Spleen (tissue), 11 donors: ENCODE measurements around the gene AREG. TPM values are rescaled to one million over a fixed set of nuclear protein-coding genes. Genes with fewer than 3 reads are reported as not detected.

Source experiments
- DNase-seq: peaks from one replicate; pipeline ENCODE4 v3.0.0-alpha.2; 2020
- H3K27ac ChIP-seq, 8 donors: fragments of 200-600 bp; sonication (generic) in 7 of 8; 1 replicate in 4 of 8; 2 replicates in 4 of 8; pipeline versions ENCODE4 v1.5.0 to v1.8.0; 2016 to 2021; ENCODE audit warnings: inconsistent platforms in 4 of 8, mild to moderate bottlenecking in 4 of 8, moderate library complexity in 1 of 8
- H3K27me3 ChIP-seq, 7 donors: fragments of 200-600 bp; sonication (generic) in 6 of 7; replicated peaks in 1 of 7; 1 replicate in 4 of 7; 2 replicates in 3 of 7; pipeline versions ENCODE4 v1.5.0 to v1.8.0; 2016 to 2021; ENCODE audit warnings: inconsistent platforms in 3 of 7, mild to moderate bottlenecking in 1 of 7
- H3K36me3 ChIP-seq, 6 donors: fragments of 200-600 bp; sonication (generic) in 5 of 6; 1 replicate in 4 of 6; 2 replicates in 2 of 6; pipeline versions ENCODE4 v1.5.0 to v1.8.0; 2016 to 2021; ENCODE audit warnings: inconsistent platforms in 2 of 6
- H3K4me1 ChIP-seq, 6 donors: fragments of 200-600 bp; sonication (generic) in 5 of 6; 1 replicate in 3 of 6; 2 replicates in 3 of 6; pipeline versions ENCODE4 v1.5.0 to v1.8.0; 2016 to 2021; ENCODE audit warnings: inconsistent platforms in 3 of 6
- H3K4me3 ChIP-seq, 8 donors: fragments of 200-600 bp; sonication (generic) in 7 of 8; 1 replicate in 4 of 8; 2 replicates in 4 of 8; pipeline versions ENCODE4 v1.5.0 to v1.8.0; 2016 to 2021; ENCODE audit warnings: inconsistent platforms in 4 of 8, mild to moderate bottlenecking in 4 of 8, moderate library complexity in 2 of 8
- H3K9me3 ChIP-seq, 8 donors: fragments of 200-600 bp; sonication (generic) in 7 of 8; 1 replicate in 4 of 8; 2 replicates in 4 of 8; pipeline versions ENCODE4 v1.5.0 to v1.8.0; 2016 to 2021; ENCODE audit warnings: inconsistent platforms in 4 of 8
- POLR2A ChIP-seq, 3 donors: fragments of 450-650 bp; IDR thresholded peaks; one replicate each; pipeline ENCODE4 v1.5.1; 2017; ENCODE audit warnings: antibody characterized with exemption in 3 of 3, mild to moderate bottlenecking in 1 of 3
- POLR2AphosphoS5 ChIP-seq, 3 donors: sonication (generic); formaldehyde crosslinking; IDR thresholded peaks; one replicate each; pipeline ENCODE4 v1.5.1; 2017; ENCODE audit warnings: antibody characterized with exemption in 3 of 3
- WGBS, 5 donors: extraction: QIAGEN DNeasy Blood & Tissue Kit in 3 of 5; methylation state at CpG; one replicate each; pipeline versions ENCODE4 v1.1.5 to v1.1.7; 2013 to 2018; 5-methylcytosine and 5-hydroxymethylcytosine counted together
- intact Hi-C: fragments of 100-400 bp; cut with DNase I; formaldehyde crosslinking; loops from one replicate; pipeline ENCODE4 v1.15.0; 2023; ENCODE audit warnings: low total_unique reads
- polyA plus RNA-seq, 3 donors: library from polyadenylated mRNA; stranded (reverse); fragments of 200-250 nt; gene quantifications; one replicate each; pipeline ENCODE4 v1.2.1, GENCODE V29; 2013
- total RNA-seq, 7 donors: library from RNA; depleted of rRNA in 3 of 7; stranded (reverse); fragments of >200 nt in 3 of 7; fragmentation: NEBNext Ultra II Directional in 4 of 7; extraction: Animal tissue kit (Norgen Biotek cat#: 25700) in 4 of 7; gene quantifications; one replicate each; pipeline versions ENCODE4 v1.1.0 to v1.2.1, GENCODE V29; 2016 to 2021
- TF ChIP-seq, protein P1 (sequence below), 11 experiments: fragments of 200-600 bp in 7 of 11; fragments of 450-650 bp in 4 of 11; sonication (generic) in 4 of 11; IDR thresholded peaks in 8 of 11; conservative IDR thresholded peaks in 3 of 11; 1 replicate in 7 of 11; 2 replicates in 4 of 11; pipeline versions ENCODE4 v1.4.0 to v1.8.0; 2016 to 2021; ENCODE audit warnings: antibody characterized with exemption in 11 of 11, inconsistent platforms in 4 of 11, mild to moderate bottlenecking in 1 of 11
- donor health status: healthy with polysubstance abuse.
- donor health status: DM: no; HTN: no; CAD: no; lungs with moderate emphysema.
- donor health status: DM: no; HTN: no; CAD: no.
- donor health status: Bipolar disorder and iron deficiency.
- donor health status: healthy.
- donor health status: DM: no; HTN: no; CAD: no.
- donor health status: DM: yes; HTN: yes; CAD: no.

The AREG gene
- total and polyA plus RNA-seq, 10 donors, result 0.51 to 37.4 (median 3.6) TPM

DNA sequence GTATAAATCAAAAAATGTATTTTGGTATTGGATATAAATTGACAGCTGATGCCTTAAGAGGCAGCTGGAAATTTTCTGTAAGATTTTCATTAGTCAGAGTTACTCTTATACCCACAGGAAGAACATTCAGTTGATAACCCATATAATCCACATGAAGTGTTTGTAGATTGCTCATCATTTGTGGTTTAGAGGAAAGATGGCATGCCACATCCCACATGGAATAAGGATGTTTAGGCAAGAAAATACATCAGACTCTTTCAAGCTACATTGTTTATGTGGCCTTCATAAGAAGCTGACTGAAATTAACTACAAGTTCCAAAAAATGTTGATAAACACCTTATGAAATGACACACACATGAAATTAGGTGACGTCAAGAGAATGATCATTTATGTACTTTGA lies 56.6 kb downstream of the AREG start:
- intact Hi-C loops, result no loop called here
- no peaks in the 10 kb centered on the region for H3K4me1 ChIP-seq
- H3K27me3 ChIP-seq, result peaks cover 0 to 34% (median 0%) of the 10 kb centered on the region in 7 donors
- TF ChIP-seq POLR2AphosphoS5 (IDR thresholded peaks at IDR 0.05) (no peak), POLR2A (IDR thresholded peaks at IDR 0.05) (no peak)
- TF ChIP-seq, protein P1, sequence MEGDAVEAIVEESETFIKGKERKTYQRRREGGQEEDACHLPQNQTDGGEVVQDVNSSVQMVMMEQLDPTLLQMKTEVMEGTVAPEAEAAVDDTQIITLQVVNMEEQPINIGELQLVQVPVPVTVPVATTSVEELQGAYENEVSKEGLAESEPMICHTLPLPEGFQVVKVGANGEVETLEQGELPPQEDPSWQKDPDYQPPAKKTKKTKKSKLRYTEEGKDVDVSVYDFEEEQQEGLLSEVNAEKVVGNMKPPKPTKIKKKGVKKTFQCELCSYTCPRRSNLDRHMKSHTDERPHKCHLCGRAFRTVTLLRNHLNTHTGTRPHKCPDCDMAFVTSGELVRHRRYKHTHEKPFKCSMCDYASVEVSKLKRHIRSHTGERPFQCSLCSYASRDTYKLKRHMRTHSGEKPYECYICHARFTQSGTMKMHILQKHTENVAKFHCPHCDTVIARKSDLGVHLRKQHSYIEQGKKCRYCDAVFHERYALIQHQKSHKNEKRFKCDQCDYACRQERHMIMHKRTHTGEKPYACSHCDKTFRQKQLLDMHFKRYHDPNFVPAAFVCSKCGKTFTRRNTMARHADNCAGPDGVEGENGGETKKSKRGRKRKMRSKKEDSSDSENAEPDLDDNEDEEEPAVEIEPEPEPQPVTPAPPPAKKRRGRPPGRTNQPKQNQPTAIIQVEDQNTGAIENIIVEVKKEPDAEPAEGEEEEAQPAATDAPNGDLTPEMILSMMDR (IDR thresholded peaks at IDR 0.05 in 8 of 11, conservative IDR thresholded peaks at IDR 0.05 in 3 of 11), result no peak
- 88 to 97% (median 92%) methylated on average over 1 of the region's 1 CpG for WGBS, 5 donors
- H3K9me3 ChIP-seq, result peaks cover 0 to 6% (median 0%) of the 10 kb centered on the region in 8 donors
- no peaks in the 10 kb centered on the region for H3K36me3 ChIP-seq
- no peak overlapping the region for H3K4me3 ChIP-seq
- no peak overlapping the region for H3K27ac ChIP-seq
- no peak for DNase-seq

DNA sequence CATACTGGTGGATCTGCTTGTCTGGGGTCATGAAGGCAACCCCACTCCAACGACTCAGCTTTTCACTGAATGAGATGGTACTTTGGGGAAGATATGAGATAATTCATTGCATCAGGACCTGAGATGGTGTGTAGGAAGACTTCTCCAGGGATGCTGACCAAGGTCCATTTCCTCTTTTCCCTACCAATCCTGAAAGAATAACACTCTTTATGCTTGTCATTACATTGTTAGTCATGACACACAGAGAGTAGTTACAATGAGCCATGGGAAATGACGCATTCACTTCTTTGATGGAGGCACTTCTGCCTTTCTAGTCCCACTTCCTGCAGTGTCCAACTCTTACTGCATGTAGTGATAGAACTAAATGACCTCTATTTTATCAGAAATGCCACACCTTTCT lies 58.6 kb downstream of the AREG start:
- Histone ChIP-seq H3K27ac (no peak overlapping the region), H3K36me3 (no peaks in the 10 kb centered on the region), H3K4me3 (no peak overlapping the region), H3K4me1 (no peaks in the 10 kb centered on the region), H3K9me3 (peaks cover 0 to 6% (median 0%) of the 10 kb centered on the region in 8 donors), H3K27me3 (peaks cover 0 to 34% (median 0%) of the 10 kb centered on the region in 7 donors)
- TF ChIP-seq POLR2A (IDR thresholded peaks at IDR 0.05) (no peak), POLR2AphosphoS5 (IDR thresholded peaks at IDR 0.05) (no peak)
- TF ChIP-seq, protein P1 (IDR thresholded peaks at IDR 0.05 in 8 of 11, conservative IDR thresholded peaks at IDR 0.05 in 3 of 11), result no peak
- no peak for DNase-seq
- intact Hi-C loops, result no loop called here
- WGBS, 5 donors, result 75 to 92% (median 85%) methylated on average over 2 of the region's 2 CpGs

DNA sequence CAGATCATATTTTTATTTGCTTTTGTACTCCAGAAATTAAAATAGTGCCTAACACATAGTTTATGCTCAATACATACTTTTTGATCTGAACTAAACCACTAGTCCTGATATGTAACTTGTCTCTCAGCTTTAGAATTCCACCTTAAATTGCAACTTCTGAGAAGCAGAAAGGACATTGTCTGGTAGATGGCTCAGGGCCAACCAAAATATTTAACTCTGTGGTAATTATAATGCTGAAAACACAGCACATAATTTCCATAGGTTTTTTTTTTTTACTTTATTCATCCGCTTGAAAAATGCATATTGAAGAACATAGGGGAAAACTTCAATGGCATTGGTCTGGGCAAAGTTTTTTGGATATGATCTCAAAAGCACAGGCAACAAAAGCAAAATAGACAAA lies 59.3 kb downstream of the AREG start:
- H3K27ac ChIP-seq, result no peak overlapping the region
- intact Hi-C loops, result no loop called here
- no peak for DNase-seq
- no peak overlapping the region for H3K4me3 ChIP-seq
- H3K36me3 ChIP-seq, result no peaks in the 10 kb centered on the region
- peaks cover 0 to 33% (median 0%) of the 10 kb centered on the region in 7 donors for H3K27me3 ChIP-seq
- WGBS, 5 donors, result 27 to 85% (median 68%) methylated on average over 1 of the region's 1 CpG
- TF ChIP-seq POLR2AphosphoS5 (IDR thresholded peaks at IDR 0.05), result no peak
- TF ChIP-seq, protein P1 (IDR thresholded peaks at IDR 0.05 in 8 of 11, conservative IDR thresholded peaks at IDR 0.05 in 3 of 11), result no peak
- no peak for TF ChIP-seq POLR2A (IDR thresholded peaks at IDR 0.05)
- H3K9me3 ChIP-seq, result peaks cover 0 to 6% (median 0%) of the 10 kb centered on the region in 8 donors
- no peaks in the 10 kb centered on the region for H3K4me1 ChIP-seq

Other genes starting within 250 kb of the AREG start
- 1 to 10 TPM in 1 of 7 donors, under 1 TPM in 1, not detected in 5; 0.46 to 1.2 TPM for gene EPGN, start 136.7 kb upstream of the AREG start, total RNA-seq
- under 1 TPM in 1 of 3 donors, not detected in 2; 0.05 TPM for gene EPGN, start 136.7 kb upstream of the AREG start, polyA plus RNA-seq
- 10 to 100 TPM in 1 of 7 donors, 1 to 10 TPM in 3, under 1 TPM in 3; 0.13 to 12.3 (median 1.3) TPM for gene EREG, start 80.0 kb upstream of the AREG start, total RNA-seq
- under 1 TPM; 0.03 to 0.17 (median 0.07) TPM for gene EREG, start 80.0 kb upstream of the AREG start, polyA plus RNA-seq